Neural crest cell (in vitro differentiated cells): ENCODE measurements around the gene ZMIZ1. TPM values are rescaled to one million over a fixed set of nuclear protein-coding genes. Genes with fewer than 3 reads are reported as not detected.

Source experiments
- DNase-seq: peaks from one replicate; pipeline ENCODE4 v3.0.0; 2021; ENCODE audit warnings: low read depth, mixed read lengths, low spot score
- H3K27ac Mint-ChIP-seq: one replicate; pipeline ENCODE4 v1.8.0; 2021; ENCODE audit warnings: mild to moderate bottlenecking, mixed read lengths; ENCODE audit not compliant: unreplicated experiment
- H3K27me3 Mint-ChIP-seq: 2 replicates; pipeline ENCODE4 v1.8.0; 2021; ENCODE audit warnings: low read depth, mild to moderate bottlenecking, mixed read lengths
- H3K36me3 Mint-ChIP-seq: 2 replicates; pipeline ENCODE4 v1.8.0; 2021; ENCODE audit warnings: low read depth, mild to moderate bottlenecking, mixed read lengths
- H3K4me1 Mint-ChIP-seq: 2 replicates; pipeline ENCODE4 v1.8.0; 2021; ENCODE audit warnings: mixed read lengths
- H3K4me3 Mint-ChIP-seq: one replicate; pipeline ENCODE4 v1.8.0; 2021; ENCODE audit warnings: mild to moderate bottlenecking, mixed read lengths
- H3K9me3 Mint-ChIP-seq: 2 replicates; pipeline ENCODE4 v1.8.0; 2021; ENCODE audit warnings: mixed read lengths
- total RNA-seq: library from RNA; stranded (reverse); gene quantifications from 2 replicates; pipeline ENCODE4 v1.2.1, GENCODE V29; 2021
- TF ChIP-seq, protein P1 (sequence below): fragments of 200-600 bp; sonication (generic); conservative IDR thresholded peaks from 2 replicates; pipeline ENCODE4 v1.5.0; 2021; ENCODE audit warnings: antibody characterized with exemption, mild to moderate bottlenecking

ZMIZ1 gene
- total RNA-seq, 1 donor from 2014 or later: 92.0 TPM

DNA sequence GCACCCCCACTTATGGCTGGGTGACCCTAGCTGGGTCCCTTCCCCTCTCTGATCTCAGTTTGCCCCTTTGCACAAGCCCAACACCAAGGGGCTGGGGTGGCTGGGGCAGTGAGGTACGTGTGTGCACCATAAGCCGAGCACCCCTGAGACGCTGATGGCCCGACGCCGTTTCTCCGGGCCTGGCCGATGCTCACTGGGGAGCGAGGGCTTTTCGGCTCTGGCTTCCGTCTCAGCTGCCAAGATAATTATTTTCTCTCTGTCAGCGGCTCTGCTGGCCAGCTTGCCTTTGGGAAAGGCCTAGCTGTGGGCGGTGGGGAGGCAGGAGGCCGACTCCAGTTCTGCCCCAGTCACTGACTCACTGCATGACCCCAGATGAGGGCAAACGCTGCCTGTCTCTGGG lies 91.0 kb downstream of the ZMIZ1 start:
- no peak overlapping the region for H3K27ac Mint-ChIP-seq
- no peak overlapping the region for H3K4me3 Mint-ChIP-seq
- TF ChIP-seq, protein P1, sequence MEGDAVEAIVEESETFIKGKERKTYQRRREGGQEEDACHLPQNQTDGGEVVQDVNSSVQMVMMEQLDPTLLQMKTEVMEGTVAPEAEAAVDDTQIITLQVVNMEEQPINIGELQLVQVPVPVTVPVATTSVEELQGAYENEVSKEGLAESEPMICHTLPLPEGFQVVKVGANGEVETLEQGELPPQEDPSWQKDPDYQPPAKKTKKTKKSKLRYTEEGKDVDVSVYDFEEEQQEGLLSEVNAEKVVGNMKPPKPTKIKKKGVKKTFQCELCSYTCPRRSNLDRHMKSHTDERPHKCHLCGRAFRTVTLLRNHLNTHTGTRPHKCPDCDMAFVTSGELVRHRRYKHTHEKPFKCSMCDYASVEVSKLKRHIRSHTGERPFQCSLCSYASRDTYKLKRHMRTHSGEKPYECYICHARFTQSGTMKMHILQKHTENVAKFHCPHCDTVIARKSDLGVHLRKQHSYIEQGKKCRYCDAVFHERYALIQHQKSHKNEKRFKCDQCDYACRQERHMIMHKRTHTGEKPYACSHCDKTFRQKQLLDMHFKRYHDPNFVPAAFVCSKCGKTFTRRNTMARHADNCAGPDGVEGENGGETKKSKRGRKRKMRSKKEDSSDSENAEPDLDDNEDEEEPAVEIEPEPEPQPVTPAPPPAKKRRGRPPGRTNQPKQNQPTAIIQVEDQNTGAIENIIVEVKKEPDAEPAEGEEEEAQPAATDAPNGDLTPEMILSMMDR: no peak
- no peaks in the 10 kb centered on the region for H3K27me3 Mint-ChIP-seq
- no peaks in the 10 kb centered on the region for H3K36me3 Mint-ChIP-seq
- H3K4me1 Mint-ChIP-seq: peaks cover 40% of the 10 kb centered on the region
- H3K9me3 Mint-ChIP-seq: no peaks in the 10 kb centered on the region
- no peak for DNase-seq

DNA sequence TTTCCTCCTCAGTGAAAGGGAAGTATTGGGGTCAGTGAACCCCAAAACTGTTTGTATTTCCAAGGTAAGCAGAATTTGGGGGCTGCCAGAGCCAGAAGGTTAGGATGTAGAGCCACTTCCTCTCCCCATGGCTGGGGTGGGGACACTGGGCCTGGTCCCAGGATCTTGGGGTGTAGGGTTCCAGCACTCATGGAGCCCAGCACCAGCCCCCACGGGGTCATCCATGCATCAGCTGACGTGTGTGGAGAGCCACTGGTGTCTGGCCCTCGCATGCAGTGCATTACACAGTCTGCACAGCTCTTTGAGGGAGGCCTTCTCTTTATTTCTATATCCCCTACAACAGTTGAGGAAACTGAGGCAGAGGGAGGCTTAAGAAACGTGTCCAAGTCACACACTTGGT lies 91.4 kb downstream of the ZMIZ1 start:
- peaks cover 38% of the 10 kb centered on the region for H3K4me1 Mint-ChIP-seq
- no peak overlapping the region for H3K4me3 Mint-ChIP-seq
- TF ChIP-seq, protein P1: no peak
- no peak for DNase-seq
- no peaks in the 10 kb centered on the region for H3K27me3 Mint-ChIP-seq
- H3K27ac Mint-ChIP-seq: peak overlapping the region; percentile 35
- no peaks in the 10 kb centered on the region for H3K36me3 Mint-ChIP-seq
- no peaks in the 10 kb centered on the region for H3K9me3 Mint-ChIP-seq

DNA sequence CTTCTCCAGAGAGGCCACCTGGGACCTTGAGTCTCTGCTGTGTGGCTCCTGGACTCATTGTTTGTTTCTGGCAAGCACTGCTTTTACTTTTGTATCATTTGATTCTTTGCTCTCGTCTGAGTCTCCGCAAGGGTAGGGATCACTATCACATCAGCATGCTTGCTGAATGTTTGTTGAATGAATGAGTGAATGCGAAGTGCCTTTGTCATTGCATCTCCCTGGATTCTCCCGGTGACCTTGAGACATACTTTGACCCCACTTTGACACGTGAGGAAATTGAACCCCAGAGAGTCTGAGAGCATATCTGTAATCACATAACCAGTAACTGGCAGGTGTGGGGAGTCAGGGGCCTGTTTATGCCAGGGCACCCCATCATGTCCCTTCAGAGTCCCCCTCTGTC lies 92.8 kb downstream of the ZMIZ1 start:
- TF ChIP-seq, protein P1: no peak
- no peaks in the 10 kb centered on the region for H3K36me3 Mint-ChIP-seq
- H3K27ac Mint-ChIP-seq: peak overlapping the region; percentile 8
- no peak for DNase-seq
- no peaks in the 10 kb centered on the region for H3K9me3 Mint-ChIP-seq
- peaks cover 37% of the 10 kb centered on the region for H3K4me1 Mint-ChIP-seq
- no peak overlapping the region for H3K4me3 Mint-ChIP-seq
- no peaks in the 10 kb centered on the region for H3K27me3 Mint-ChIP-seq

DNA sequence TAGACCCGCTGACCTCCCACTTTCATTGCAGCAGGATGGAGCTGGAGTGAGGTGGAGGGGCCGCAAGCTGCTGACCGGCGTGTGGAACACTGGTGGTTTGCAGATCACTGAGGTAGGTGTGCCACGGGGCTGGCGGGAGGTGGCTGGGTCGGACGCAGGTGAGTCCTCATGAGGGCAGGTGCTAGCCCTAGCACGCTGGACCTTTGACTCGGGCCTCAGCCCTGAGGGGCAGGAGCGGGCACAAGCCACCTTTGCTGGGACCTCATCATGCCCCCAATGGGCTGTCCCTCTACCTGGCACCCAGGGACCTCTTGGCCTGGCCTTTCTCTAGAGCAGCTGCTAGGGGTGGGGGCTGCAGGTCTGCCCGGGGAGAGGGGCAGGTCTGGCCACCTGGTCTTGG lies 93.3 kb downstream of the ZMIZ1 start:
- TF ChIP-seq, protein P1: no peak
- Mint-ChIP-seq H3K9me3 (no peaks in the 10 kb centered on the region), H3K27ac (no peak overlapping the region), H3K4me1 (peaks cover 35% of the 10 kb centered on the region), H3K27me3 (no peaks in the 10 kb centered on the region), H3K4me3 (no peak overlapping the region), H3K36me3 (no peaks in the 10 kb centered on the region)
- DNase-seq: no peak

DNA sequence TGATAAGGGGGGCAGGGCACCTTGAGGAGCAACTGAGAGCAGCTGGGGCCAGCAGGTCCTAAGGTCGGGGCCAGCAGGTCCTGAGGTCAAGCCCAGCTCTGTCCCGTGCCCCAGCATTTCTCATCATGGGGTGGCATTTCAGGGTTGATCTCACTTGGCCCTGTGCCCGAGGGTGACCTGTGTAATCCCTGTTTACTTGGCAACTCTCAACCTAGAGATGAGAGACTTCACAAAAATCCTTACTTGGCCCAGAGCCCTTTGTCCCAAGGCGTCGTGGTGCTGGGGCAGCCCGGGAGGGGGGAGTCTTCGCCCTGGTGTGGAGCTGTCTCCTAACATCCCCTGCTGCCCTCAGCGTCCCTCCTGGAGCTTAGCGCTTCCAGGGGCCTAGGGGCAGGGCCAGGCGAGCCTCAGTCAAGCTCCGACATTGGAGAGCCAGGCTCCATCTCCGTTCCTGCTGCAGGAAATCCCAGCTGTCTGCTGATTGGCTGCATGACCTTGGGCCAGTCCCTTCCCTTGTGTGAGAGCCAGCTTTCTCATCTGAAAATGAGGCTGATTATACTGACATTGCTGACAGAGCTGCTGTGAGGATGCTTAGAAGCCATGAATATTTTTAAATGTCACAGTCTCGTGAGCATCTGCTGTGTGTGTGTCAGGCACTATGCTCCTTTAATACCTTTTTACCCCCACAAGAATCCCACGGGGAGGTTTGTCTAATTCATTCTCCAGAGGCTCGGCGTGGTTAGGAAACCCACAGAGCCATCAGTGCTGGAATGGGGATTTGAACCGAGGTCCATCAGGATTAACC lies 94.3 kb downstream of the ZMIZ1 start:
- Mint-ChIP-seq H3K4me3 (no peak overlapping the region), H3K27me3 (no peaks in the 10 kb centered on the region), H3K36me3 (no peaks in the 10 kb centered on the region), H3K27ac (no peak overlapping the region), H3K9me3 (no peaks in the 10 kb centered on the region), H3K4me1 (peaks cover 37% of the 10 kb centered on the region)
- TF ChIP-seq, protein P1: no peak
- no peak for DNase-seq
